Keratinocyte (primary cell): ENCODE results near the gene GARIN5B. TPM values are rescaled to one million over a fixed set of nuclear protein-coding genes. Genes with fewer than 3 reads are reported as not detected.

ENCODE experiments used
- DNase-seq: peaks from one replicate; pipeline ENCODE4 v3.0.0-alpha.2; 2011; ENCODE audit warnings: low read depth, missing footprints, low spot score
- FAIRE-seq: peaks from 2 replicates; lab custom pipeline; 2011; peaks lifted over from hg19 to GRCh38; lab: Jason Lieb, UNC
- H2AFZ ChIP-seq: 2 replicates; pipeline ENCODE4 v1.6.0; 2012; ENCODE audit warnings: low read length, control low read depth, inconsistent platforms; ENCODE audit not compliant: control insufficient read depth
- H3K27ac ChIP-seq: 2 replicates; pipeline ENCODE4 v1.5.1; 2011; ENCODE audit warnings: low read length; ENCODE audit not compliant: control insufficient read depth, insufficient read depth
- H3K27me3 ChIP-seq: 3 replicates; pipeline ENCODE4 v1.6.0; 2011; ENCODE audit warnings: low read length; ENCODE audit not compliant: control insufficient read depth, insufficient read depth; ENCODE audit errors: extremely low read depth
- H3K36me3 ChIP-seq, 2 experiments: 2 replicates in 1 of 2; 3 replicates in 1 of 2; pipeline ENCODE4 v1.5.1; 2011; ENCODE audit warnings: low read length in 2 of 2, mild to moderate bottlenecking in 1 of 2; ENCODE audit not compliant: control insufficient read depth in 2 of 2, insufficient read depth in 2 of 2; ENCODE audit errors: extremely low read depth in 1 of 2
- H3K4me1 ChIP-seq: 3 replicates; pipeline ENCODE4 v1.5.1; 2011; ENCODE audit warnings: low read length; ENCODE audit not compliant: control insufficient read depth, insufficient read depth; ENCODE audit errors: extremely low read depth
- H3K4me2 ChIP-seq: 3 replicates; pipeline ENCODE4 v1.6.0; 2011; ENCODE audit warnings: low read depth, low read length; ENCODE audit not compliant: control insufficient read depth, insufficient read depth; ENCODE audit errors: extremely low read depth
- H3K4me3 ChIP-seq, 3 experiments: fragments of 200-600 bp in 1 of 3; sonication (generic) in 1 of 3; 2 replicates in 2 of 3; 3 replicates in 1 of 3; pipeline ENCODE4 v1.5.1; 2011 to 2016; ENCODE audit warnings: low read length in 3 of 3, mild to moderate bottlenecking in 3 of 3, control low read depth in 2 of 3, inconsistent platforms in 1 of 3, low read depth in 1 of 3, mixed read lengths in 1 of 3, mixed run types in 1 of 3, moderate library complexity in 1 of 3; ENCODE audit not compliant: control insufficient read depth in 2 of 3, insufficient read depth in 2 of 3; ENCODE audit errors: extremely low read depth in 1 of 3
- H3K79me2 ChIP-seq: 2 replicates; pipeline ENCODE4 v1.6.0; 2012; ENCODE audit warnings: low read length; ENCODE audit not compliant: control insufficient read depth, insufficient read depth
- H3K9ac ChIP-seq: 3 replicates; pipeline ENCODE4 v1.6.0; 2011; ENCODE audit warnings: low read length; ENCODE audit not compliant: control insufficient read depth, insufficient read depth; ENCODE audit errors: extremely low read depth
- H3K9me1 ChIP-seq: 3 replicates; pipeline ENCODE4 v1.6.0; 2011; ENCODE audit warnings: low read length; ENCODE audit not compliant: control insufficient read depth, insufficient read depth; ENCODE audit errors: extremely low read depth
- H3K9me3 ChIP-seq: 2 replicates; pipeline ENCODE4 v1.5.1; 2012; ENCODE audit warnings: low read depth, low read length; ENCODE audit not compliant: control insufficient read depth
- H4K20me1 ChIP-seq: 3 replicates; pipeline ENCODE4 v1.6.0; 2011; ENCODE audit warnings: low read length; ENCODE audit not compliant: control insufficient read depth, insufficient read depth; ENCODE audit errors: extremely low read depth
- EZH2 ChIP-seq: IDR thresholded peaks from one replicate; pipeline ENCODE4 v1.6.1; 2012; ENCODE audit warnings: inconsistent platforms, mild to moderate bottlenecking, low read length, moderate library complexity
- dilution Hi-C: fragments of 300-500 bp; cut with MboI; formaldehyde crosslinking; loops from one replicate; pipeline ENCODE4 v1.7.0; 2020; ENCODE audit warnings: low sequenced_read_pairs; ENCODE audit not compliant: extremely low pct_ligation_motif_present
- polyA plus RNA-seq, 5 experiments: library from polyadenylated mRNA; depleted of rRNA in 3 of 5; stranded (reverse) in 3 of 5; stranded (forward) in 1 of 5; unstranded in 1 of 5; fragments of >200 nt; gene quantifications; 1 replicate in 1 of 5; 2 replicates in 3 of 5; 3 replicates in 1 of 5; pipeline versions ENCODE4 v1.2.1 to v1.2.3, GENCODE V29; 2011 to 2012; ENCODE audit warnings: missing spikeins in 2 of 5, low read depth in 1 of 5, low replicate concordance in 1 of 5
- TF ChIP-seq, protein P1 (sequence below), 3 experiments: IDR thresholded peaks in 1 of 3; conservative IDR thresholded peaks in 1 of 3; optimal IDR thresholded peaks in 1 of 3; 2 replicates in 2 of 3; 3 replicates in 1 of 3; pipeline versions ENCODE3 to v1.5.1; 2011; ENCODE audit warnings: low read length in 3 of 3, mild to moderate bottlenecking in 3 of 3, moderate library complexity in 2 of 3, control low read depth in 1 of 3, inconsistent platforms in 1 of 3; ENCODE audit not compliant: insufficient read depth in 2 of 3; ENCODE audit errors: extremely low read depth in 1 of 3

GARIN5B gene
- polyA plus RNA-seq, 1 donor (not counting 4 experiments of a cell fraction or from before 2014, with no cell fraction given): not detected

DNA sequence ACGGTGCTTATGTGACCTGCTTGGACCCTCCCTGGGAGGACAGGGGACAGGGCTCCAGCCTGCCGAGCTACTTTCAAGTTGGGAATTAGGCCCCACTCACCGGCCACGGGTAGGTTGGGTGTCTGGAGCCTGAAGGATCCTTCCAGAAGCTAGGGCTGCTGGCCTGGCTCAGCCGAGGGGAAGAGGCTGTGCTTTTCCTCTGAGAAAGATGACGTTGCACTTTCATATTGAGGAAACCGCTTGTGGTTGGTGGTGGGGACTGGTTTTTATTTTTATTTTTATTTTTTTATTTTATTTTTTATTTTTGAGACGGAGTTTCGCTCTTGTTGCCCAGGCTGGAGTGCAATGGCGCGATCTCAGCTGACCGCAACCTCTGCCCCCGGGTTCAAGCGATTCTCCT, 37.9 kb downstream of the GARIN5B start, which contains the start of gene TMEM150B:
Gene TMEM150B, minus strand, starts transcription at position 170 of the 400 bp plus-strand sequence. CDS start 4,305 bp downstream, outside the sequence.
- dilution Hi-C loops: no loop called here
- no peaks in the 10 kb centered on the region for H3K36me3 ChIP-seq
- H2AFZ ChIP-seq: no peak within 1 kb of the TSS
- H3K27ac ChIP-seq: no peak within 1 kb of the TSS
- H3K27me3 ChIP-seq: peaks cover 12% of the 10 kb centered on the region
- FAIRE-seq: no peak
- no peak for DNase-seq
- H3K9me1 ChIP-seq: no peaks in the 10 kb centered on the region
- no peaks in the 10 kb centered on the region for H4K20me1 ChIP-seq
- TF ChIP-seq, protein P1, sequence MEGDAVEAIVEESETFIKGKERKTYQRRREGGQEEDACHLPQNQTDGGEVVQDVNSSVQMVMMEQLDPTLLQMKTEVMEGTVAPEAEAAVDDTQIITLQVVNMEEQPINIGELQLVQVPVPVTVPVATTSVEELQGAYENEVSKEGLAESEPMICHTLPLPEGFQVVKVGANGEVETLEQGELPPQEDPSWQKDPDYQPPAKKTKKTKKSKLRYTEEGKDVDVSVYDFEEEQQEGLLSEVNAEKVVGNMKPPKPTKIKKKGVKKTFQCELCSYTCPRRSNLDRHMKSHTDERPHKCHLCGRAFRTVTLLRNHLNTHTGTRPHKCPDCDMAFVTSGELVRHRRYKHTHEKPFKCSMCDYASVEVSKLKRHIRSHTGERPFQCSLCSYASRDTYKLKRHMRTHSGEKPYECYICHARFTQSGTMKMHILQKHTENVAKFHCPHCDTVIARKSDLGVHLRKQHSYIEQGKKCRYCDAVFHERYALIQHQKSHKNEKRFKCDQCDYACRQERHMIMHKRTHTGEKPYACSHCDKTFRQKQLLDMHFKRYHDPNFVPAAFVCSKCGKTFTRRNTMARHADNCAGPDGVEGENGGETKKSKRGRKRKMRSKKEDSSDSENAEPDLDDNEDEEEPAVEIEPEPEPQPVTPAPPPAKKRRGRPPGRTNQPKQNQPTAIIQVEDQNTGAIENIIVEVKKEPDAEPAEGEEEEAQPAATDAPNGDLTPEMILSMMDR (optimal IDR thresholded peaks at IDR 0.05 in 1 of 3, IDR thresholded peaks at IDR 0.05 in 1 of 3, conservative IDR thresholded peaks at IDR 0.05 in 1 of 3; ENCODE audit: extremely low read depth in 1 of 3, insufficient read depth in 2 of 3, low read length in 3 of 3): no peak
- no peak for TF ChIP-seq EZH2
- no peak within 1 kb of the TSS for H3K4me3 ChIP-seq
- H3K4me1 ChIP-seq: no peaks in the 10 kb centered on the region
- H3K79me2 ChIP-seq: no peaks in the 10 kb centered on the region
- H3K4me2 ChIP-seq: no peak within 1 kb of the TSS
- H3K9me3 ChIP-seq: no peaks in the 10 kb centered on the region
- H3K9ac ChIP-seq: no peak within 1 kb of the TSS

DNA sequence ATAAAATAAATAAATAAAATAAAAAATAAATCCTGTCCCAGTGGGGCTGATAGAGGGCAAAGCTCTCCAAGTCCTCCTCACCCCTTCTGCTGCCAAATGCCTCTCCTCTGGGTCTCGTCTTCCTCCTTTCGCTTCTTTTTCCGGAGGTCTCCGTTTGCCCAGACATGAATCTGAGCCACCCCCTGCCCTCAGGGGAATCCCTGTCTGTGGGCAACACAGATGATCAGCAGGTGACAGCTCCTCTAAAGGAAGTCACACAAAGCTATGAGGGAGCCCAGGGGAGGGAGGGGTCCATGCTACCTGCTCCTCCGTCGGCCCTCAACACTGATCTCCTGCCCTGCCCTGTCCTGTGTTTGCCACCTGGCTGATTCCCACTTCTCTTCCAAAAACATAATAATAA, 38.4 kb downstream of the GARIN5B start:
- no peaks in the 10 kb centered on the region for H3K36me3 ChIP-seq
- no peak overlapping the region for H3K27ac ChIP-seq
- no peak overlapping the region for H3K4me3 ChIP-seq
- H3K79me2 ChIP-seq: no peaks in the 10 kb centered on the region
- H3K9me1 ChIP-seq: no peaks in the 10 kb centered on the region
- no peak overlapping the region for H3K9ac ChIP-seq
- dilution Hi-C loops: no loop called here
- no peak for FAIRE-seq
- DNase-seq: no peak
- no peak overlapping the region for H2AFZ ChIP-seq
- H4K20me1 ChIP-seq: no peaks in the 10 kb centered on the region
- no peaks in the 10 kb centered on the region for H3K9me3 ChIP-seq
- H3K4me1 ChIP-seq: no peaks in the 10 kb centered on the region
- no peak overlapping the region for H3K4me2 ChIP-seq
- H3K27me3 ChIP-seq: peaks cover 17% of the 10 kb centered on the region
- TF ChIP-seq, protein P1 (optimal IDR thresholded peaks at IDR 0.05 in 1 of 3, IDR thresholded peaks at IDR 0.05 in 1 of 3, conservative IDR thresholded peaks at IDR 0.05 in 1 of 3; ENCODE audit: extremely low read depth in 1 of 3, insufficient read depth in 2 of 3, low read length in 3 of 3): no peak
- TF ChIP-seq EZH2: no peak
